ENCODE data around the gene STK25.

Gene STK25

DNA sequence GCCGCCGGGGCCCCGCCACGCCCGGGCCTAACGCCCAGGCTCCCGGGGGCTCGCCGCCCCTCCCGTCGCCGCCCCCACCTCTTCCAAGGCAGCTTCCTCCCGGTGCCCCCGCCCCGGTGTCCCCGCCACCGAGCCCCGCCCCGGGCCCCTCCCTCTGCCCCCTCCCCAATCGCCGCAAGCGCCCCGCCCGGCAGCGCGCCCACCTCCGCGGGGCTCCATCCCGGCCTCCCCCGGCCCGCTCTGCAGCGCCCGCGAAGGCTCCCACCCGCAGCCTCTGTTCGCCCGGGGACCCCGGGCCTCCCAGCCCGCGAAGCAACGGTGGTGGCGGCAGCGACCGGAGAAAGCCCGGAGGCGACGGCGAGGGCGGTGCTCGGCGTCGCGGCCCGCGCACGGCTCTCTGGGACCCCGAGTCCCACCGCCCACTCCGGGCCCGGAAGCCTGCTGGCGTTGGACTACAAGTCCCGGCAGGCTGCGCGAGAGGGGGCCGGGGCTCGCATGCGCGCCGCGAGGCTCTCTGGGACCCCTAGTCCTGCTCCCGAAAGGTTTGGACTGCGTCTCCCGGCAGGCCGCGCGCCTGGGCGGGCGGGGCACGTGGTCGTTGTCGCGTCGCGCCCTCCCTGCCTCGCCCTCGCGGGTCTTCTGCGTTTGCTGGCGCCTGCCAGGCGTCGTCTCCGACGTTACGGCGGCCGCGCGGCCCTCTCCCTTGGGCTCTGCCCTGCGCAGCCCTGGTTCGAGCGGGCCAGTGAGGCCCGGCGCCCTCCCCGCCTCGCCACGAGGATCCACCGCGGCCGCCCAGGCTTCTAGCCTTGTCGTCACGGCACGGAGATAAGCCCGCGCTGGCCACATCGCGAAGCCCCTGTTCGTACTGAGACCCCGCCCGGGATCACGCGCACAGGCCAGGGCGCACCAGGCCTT is at the start of gene STK25:
TSS of gene STK25 (minus strand) at position 345 of the 915 bp plus-strand sequence. CDS start 549 bp downstream, outside the sequence.
- Histone ChIP-seq H3K9ac (ENCODE audit: low read depth in 1 of 2, low read length in 2 of 2) (peak within 1 kb of the TSS; percentile 75 to 81), H3K9me3 (ENCODE audit: control insufficient read depth in 1 of 2, low read length in 2 of 2) (no peaks in the 10 kb centered on the region), H3K36me3 (ENCODE audit: control insufficient read depth in 1 of 2, insufficient read depth in 2 of 2, low read length in 2 of 2) (peaks cover 0 to 8% of the 10 kb centered on the region in 2 donors), H3K27ac (ENCODE audit: low read depth, low read length) (peak within 1 kb of the TSS; percentile 55), H3K4me3 (ENCODE audit: low read depth in 1 of 2, low read length in 2 of 2) (peak within 1 kb of the TSS; percentile 80 to 93), H3K27me3 (ENCODE audit: control insufficient read depth in 1 of 2, insufficient read depth in 2 of 2, low read length in 2 of 2) (no peaks in the 10 kb centered on the region), H3K4me1 (ENCODE audit: control insufficient read depth in 1 of 2, insufficient read depth in 2 of 2, low read length in 2 of 2) (peaks cover 19 to 29% of the 10 kb centered on the region in 2 donors)

DNA sequence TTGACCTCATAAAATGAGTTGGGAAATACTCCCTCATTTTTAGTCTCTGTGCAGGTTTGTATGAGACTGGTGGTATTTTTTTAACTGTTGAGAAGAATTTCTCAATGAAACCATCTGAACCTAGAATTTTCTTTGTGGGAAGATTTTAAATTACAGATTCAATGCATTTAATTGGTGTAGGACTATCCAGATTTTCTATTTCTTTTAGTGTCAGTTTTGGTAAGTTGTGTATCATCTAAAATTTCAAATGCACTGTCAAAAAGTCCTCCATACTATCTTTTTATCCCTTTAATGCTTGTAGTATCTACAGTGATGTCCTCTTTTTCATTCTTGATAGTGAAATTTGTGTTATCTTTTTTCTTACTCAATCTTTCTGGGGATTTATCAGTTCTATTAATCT is 48.4 kb upstream of the STK25 start:
- H3K4me3 ChIP-seq (ENCODE audit: low read depth in 1 of 2, low read length in 2 of 2): no peak overlapping the region
- H3K9me3 ChIP-seq (ENCODE audit: control insufficient read depth in 1 of 2, low read length in 2 of 2): no peaks in the 10 kb centered on the region
- H3K36me3 ChIP-seq (ENCODE audit: control insufficient read depth in 1 of 2, insufficient read depth in 2 of 2, low read length in 2 of 2): no peaks in the 10 kb centered on the region
- no peak overlapping the region for H3K27ac ChIP-seq (ENCODE audit: low read depth, low read length)
- H3K4me1 ChIP-seq (ENCODE audit: control insufficient read depth in 1 of 2, insufficient read depth in 2 of 2, low read length in 2 of 2): peaks cover 9% of the 10 kb centered on the region in 2 donors
- no peak overlapping the region for H3K9ac ChIP-seq (ENCODE audit: low read depth in 1 of 2, low read length in 2 of 2)
- H3K27me3 ChIP-seq (ENCODE audit: control insufficient read depth in 1 of 2, insufficient read depth in 2 of 2, low read length in 2 of 2): peaks cover 0 to 9% of the 10 kb centered on the region in 2 donors

DNA sequence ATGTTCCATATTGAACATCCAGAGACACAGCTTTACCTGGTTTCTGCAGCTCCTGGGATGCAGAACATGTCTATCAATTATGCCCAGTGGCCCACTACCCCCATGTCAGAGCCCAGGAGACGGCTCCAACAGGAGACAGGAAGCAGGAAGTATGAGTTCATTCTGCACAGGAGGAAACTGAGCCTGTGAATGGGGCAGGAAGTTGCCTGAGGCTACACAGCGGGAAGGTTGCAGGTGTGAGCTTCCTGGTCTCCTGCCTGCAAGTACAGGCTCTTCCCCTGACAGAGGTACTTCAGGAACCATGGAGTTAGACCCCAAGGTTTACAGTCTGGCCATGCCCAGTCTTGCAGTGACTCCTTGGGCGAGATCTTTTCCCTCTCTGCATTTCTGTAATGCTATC is 47.3 kb upstream of the STK25 start:
- peaks cover 0 to 9% of the 10 kb centered on the region in 2 donors for H3K27me3 ChIP-seq (ENCODE audit: control insufficient read depth in 1 of 2, insufficient read depth in 2 of 2, low read length in 2 of 2)
- H3K4me3 ChIP-seq (ENCODE audit: low read depth in 1 of 2, low read length in 2 of 2): no peak overlapping the region
- peaks cover 9 to 12% of the 10 kb centered on the region in 2 donors for H3K4me1 ChIP-seq (ENCODE audit: control insufficient read depth in 1 of 2, insufficient read depth in 2 of 2, low read length in 2 of 2)
- H3K27ac ChIP-seq (ENCODE audit: low read depth, low read length): no peak overlapping the region
- no peaks in the 10 kb centered on the region for H3K9me3 ChIP-seq (ENCODE audit: control insufficient read depth in 1 of 2, low read length in 2 of 2)
- H3K36me3 ChIP-seq (ENCODE audit: control insufficient read depth in 1 of 2, insufficient read depth in 2 of 2, low read length in 2 of 2): no peaks in the 10 kb centered on the region
- H3K9ac ChIP-seq (ENCODE audit: low read depth in 1 of 2, low read length in 2 of 2): no peak overlapping the region

DNA sequence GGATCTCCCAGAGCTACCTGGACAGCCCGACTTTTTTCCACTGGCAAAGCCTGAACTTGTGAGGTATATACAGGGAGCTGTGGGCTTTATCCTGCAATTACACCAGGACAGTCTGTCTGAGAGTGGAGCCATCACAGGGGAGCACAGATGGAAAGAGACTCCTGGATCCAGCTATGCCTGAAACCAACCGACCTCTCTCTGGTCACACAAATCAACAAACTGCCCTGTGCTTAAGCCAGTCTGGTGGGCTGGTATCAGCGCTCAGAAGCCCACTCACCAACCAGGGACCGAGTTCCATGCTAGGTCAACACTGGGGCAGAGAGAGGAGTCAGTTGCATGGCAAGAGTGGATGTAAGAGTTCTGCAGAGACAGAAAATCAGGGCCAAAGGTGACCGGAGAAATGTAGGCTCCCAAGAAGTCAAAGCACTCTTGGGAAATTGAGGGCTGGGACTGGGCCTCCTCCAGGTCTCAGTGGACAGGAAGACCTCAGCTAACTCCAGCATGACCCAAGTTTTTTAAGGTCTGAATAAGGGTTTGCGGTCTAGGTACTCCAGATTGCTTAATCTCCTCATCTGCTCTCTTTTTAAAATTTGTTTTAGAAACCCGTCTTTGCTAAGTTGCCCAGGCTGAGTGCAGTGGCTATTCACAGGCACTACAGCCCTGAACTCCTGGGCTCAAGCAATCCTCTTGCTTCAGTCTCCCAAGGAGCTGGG is 46.4 kb upstream of the STK25 start:
- Histone ChIP-seq H3K27me3 (ENCODE audit: control insufficient read depth in 1 of 2, insufficient read depth in 2 of 2, low read length in 2 of 2) (peaks cover 0 to 3% of the 10 kb centered on the region in 2 donors), H3K4me3 (ENCODE audit: low read depth in 1 of 2, low read length in 2 of 2) (no peak overlapping the region), H3K9ac (ENCODE audit: low read depth in 1 of 2, low read length in 2 of 2) (no peak overlapping the region), H3K27ac (ENCODE audit: low read depth, low read length) (no peak overlapping the region), H3K9me3 (ENCODE audit: control insufficient read depth in 1 of 2, low read length in 2 of 2) (no peaks in the 10 kb centered on the region), H3K4me1 (ENCODE audit: control insufficient read depth in 1 of 2, insufficient read depth in 2 of 2, low read length in 2 of 2) (peaks cover 2 to 9% of the 10 kb centered on the region in 2 donors), H3K36me3 (ENCODE audit: control insufficient read depth in 1 of 2, insufficient read depth in 2 of 2, low read length in 2 of 2) (no peaks in the 10 kb centered on the region)

DNA sequence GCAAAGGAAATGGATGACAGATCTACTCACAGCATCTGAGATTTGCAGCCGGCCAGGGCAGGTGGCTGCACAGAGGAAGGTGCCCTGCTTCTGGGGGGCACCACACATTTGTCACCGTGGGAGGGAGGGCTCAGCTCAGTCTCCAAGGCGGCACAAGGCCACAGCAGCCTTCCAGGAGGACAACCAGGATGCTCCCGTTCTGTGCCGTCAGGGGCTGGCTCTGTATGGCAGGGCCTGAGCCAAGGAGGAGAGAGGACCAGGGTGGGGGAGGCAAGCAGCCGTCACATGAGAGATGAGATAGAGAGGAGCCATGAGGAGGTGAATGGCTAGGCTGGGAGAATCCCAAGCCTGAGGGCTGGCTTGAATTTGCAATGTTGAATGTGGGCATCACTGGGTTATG is 45.6 kb upstream of the STK25 start:
- Histone ChIP-seq H3K4me1 (ENCODE audit: control insufficient read depth in 1 of 2, insufficient read depth in 2 of 2, low read length in 2 of 2) (peaks cover 0 to 7% of the 10 kb centered on the region in 2 donors), H3K9ac (ENCODE audit: low read depth in 1 of 2, low read length in 2 of 2) (no peak overlapping the region), H3K9me3 (ENCODE audit: control insufficient read depth in 1 of 2, low read length in 2 of 2) (no peaks in the 10 kb centered on the region), H3K27ac (ENCODE audit: low read depth, low read length) (no peak overlapping the region), H3K36me3 (ENCODE audit: control insufficient read depth in 1 of 2, insufficient read depth in 2 of 2, low read length in 2 of 2) (no peaks in the 10 kb centered on the region), H3K4me3 (ENCODE audit: low read depth in 1 of 2, low read length in 2 of 2) (no peak overlapping the region), H3K27me3 (ENCODE audit: control insufficient read depth in 1 of 2, insufficient read depth in 2 of 2, low read length in 2 of 2) (no peaks in the 10 kb centered on the region)

DNA sequence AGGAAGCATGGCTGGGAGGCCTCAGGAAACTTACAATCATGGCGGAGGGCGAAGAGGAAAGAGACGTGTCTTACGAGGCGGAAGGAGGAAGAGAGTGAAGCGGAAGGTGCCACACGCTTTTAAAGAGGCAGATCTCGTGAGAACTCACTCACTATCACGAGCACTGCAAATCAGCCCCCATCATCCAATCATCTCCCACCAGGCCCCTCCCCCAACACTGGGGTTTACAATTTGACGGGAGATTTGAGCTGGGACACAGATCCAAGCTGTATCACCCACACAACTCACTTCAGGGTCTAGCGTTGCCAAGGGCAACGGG is 45.1 kb upstream of the STK25 start:
- Histone ChIP-seq H3K27me3 (ENCODE audit: control insufficient read depth in 1 of 2, insufficient read depth in 2 of 2, low read length in 2 of 2) (peaks cover 0 to under 1% of the 10 kb centered on the region in 2 donors), H3K9ac (ENCODE audit: low read depth in 1 of 2, low read length in 2 of 2) (no peak overlapping the region), H3K36me3 (ENCODE audit: control insufficient read depth in 1 of 2, insufficient read depth in 2 of 2, low read length in 2 of 2) (no peaks in the 10 kb centered on the region), H3K27ac (ENCODE audit: low read depth, low read length) (no peak overlapping the region), H3K4me1 (ENCODE audit: control insufficient read depth in 1 of 2, insufficient read depth in 2 of 2, low read length in 2 of 2) (peaks cover 0 to 7% of the 10 kb centered on the region in 2 donors), H3K9me3 (ENCODE audit: control insufficient read depth in 1 of 2, low read length in 2 of 2) (no peaks in the 10 kb centered on the region), H3K4me3 (ENCODE audit: low read depth in 1 of 2, low read length in 2 of 2) (no peak overlapping the region)

DNA sequence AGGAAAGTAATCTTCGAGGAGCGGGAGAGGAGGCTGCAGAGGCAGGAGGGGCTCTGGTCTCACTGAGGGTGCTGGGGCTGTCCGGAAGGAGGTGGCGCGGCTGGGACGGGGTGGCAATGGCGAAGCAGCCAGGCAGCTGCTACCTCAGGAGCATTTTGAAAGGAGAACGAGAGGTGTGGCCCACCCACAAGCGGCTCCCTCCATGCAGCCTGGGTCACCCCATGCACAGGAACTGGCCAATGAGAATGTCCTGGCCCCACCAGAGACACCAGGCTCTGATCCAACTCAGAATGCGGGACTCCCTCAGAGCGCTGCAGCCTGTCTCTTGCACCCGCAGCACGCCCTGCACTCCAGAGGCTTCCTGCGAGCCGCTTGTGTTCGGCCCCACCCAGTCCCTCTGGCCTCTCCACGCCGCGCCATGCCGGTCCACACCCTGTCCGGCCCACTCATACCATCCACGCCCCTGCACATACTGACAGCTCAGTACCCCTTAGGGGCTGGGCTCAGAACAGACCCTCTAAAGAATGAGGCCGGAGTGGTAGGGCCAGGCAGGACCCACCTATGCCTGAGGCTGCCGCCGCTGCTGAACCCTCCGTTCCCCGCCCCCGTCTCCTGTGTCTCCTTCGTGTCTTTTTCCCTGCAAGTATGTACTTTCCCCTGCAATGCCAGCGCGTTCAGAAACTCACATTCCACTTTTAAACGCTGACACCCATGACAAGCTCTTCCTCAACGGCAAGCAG is 43.8 kb upstream of the STK25 start:
- peaks cover 3 to 9% of the 10 kb centered on the region in 2 donors for H3K27me3 ChIP-seq (ENCODE audit: control insufficient read depth in 1 of 2, insufficient read depth in 2 of 2, low read length in 2 of 2)
- H3K4me3 ChIP-seq (ENCODE audit: low read depth in 1 of 2, low read length in 2 of 2): no peak overlapping the region
- peaks cover 0 to 7% of the 10 kb centered on the region in 2 donors for H3K4me1 ChIP-seq (ENCODE audit: control insufficient read depth in 1 of 2, insufficient read depth in 2 of 2, low read length in 2 of 2)
- H3K36me3 ChIP-seq (ENCODE audit: control insufficient read depth in 1 of 2, insufficient read depth in 2 of 2, low read length in 2 of 2): no peaks in the 10 kb centered on the region
- no peak overlapping the region for H3K27ac ChIP-seq (ENCODE audit: low read depth, low read length)
- no peaks in the 10 kb centered on the region for H3K9me3 ChIP-seq (ENCODE audit: control insufficient read depth in 1 of 2, low read length in 2 of 2)
- no peak overlapping the region for H3K9ac ChIP-seq (ENCODE audit: low read depth in 1 of 2, low read length in 2 of 2)

DNA sequence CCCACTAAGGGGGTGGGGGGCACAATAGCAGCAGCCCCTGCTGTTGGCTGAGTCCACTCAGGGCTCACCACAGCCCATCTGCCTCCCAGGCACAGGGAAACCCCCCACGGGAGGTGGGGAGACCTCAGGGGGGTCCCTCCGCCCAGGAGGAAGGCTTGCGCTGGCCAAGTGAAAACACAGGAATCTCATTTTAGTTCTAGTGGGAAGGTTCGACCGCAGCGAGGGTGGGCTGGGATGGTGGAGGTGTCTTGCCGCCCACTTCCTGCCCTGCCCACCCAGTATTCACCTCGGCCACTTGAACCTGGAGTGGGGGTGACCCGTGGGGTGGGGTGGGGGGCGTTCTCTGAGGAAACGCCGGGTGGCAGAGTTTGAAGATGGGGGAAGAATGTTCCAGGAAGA is 43.2 kb upstream of the STK25 start:
- peaks cover 7 to 14% of the 10 kb centered on the region in 2 donors for H3K27me3 ChIP-seq (ENCODE audit: control insufficient read depth in 1 of 2, insufficient read depth in 2 of 2, low read length in 2 of 2)
- H3K9me3 ChIP-seq (ENCODE audit: control insufficient read depth in 1 of 2, low read length in 2 of 2): no peaks in the 10 kb centered on the region
- no peak overlapping the region for H3K27ac ChIP-seq (ENCODE audit: low read depth, low read length)
- H3K4me1 ChIP-seq (ENCODE audit: control insufficient read depth in 1 of 2, insufficient read depth in 2 of 2, low read length in 2 of 2): peaks cover 0 to 7% of the 10 kb centered on the region in 2 donors
- H3K36me3 ChIP-seq (ENCODE audit: control insufficient read depth in 1 of 2, insufficient read depth in 2 of 2, low read length in 2 of 2): no peaks in the 10 kb centered on the region
- no peak overlapping the region for H3K4me3 ChIP-seq (ENCODE audit: low read depth in 1 of 2, low read length in 2 of 2)
- no peak overlapping the region for H3K9ac ChIP-seq (ENCODE audit: low read depth in 1 of 2, low read length in 2 of 2)

DNA sequence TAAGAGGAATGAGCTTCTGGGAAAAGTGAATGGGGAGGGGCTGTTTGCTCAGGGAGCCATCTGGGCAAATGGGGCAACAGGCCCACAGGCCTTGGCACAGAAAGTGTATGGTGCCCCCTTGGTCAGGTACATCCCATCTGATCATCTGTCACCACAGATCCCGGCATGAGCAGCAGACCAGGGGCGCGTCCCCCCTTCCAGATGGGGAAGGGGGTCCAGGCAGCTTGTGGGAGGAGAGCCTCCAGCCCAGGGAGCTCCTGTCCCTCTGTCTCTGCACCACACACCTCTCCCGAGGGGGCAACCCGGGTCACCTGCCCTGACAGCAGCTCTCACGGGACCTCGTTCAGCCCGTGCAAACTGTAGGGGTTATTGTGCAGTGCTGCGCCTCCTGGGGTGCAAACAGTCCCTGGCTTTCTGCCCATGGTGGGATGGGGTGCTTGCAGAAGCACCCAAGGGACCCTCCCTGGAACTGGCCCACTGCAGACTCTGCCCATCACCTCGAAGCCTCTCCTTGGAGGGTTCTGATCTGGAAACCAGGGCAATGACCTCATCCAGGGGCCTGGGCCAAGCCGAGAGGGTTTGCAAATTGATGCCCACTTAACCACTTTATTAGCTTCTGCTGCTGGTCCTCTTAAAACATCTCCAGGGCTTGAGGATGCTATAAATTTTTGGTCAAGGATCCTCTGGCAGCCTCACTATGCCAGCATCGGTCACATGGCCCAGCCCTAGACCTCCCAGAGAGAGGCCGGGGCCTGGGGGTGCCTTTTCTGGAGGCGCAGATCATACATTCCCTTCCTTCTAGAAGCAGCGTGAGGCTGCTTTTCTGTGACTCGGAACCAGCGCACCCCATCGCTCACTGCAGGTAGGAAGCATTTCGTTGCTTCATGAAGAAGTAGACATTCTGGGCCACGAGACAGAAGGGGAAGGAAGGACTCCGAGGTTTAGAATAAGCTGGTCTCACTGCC is 42.5 kb upstream of the STK25 start:
- H3K27ac ChIP-seq (ENCODE audit: low read depth, low read length): no peak overlapping the region
- H3K4me3 ChIP-seq (ENCODE audit: low read depth in 1 of 2, low read length in 2 of 2): no peak overlapping the region
- no peaks in the 10 kb centered on the region for H3K36me3 ChIP-seq (ENCODE audit: control insufficient read depth in 1 of 2, insufficient read depth in 2 of 2, low read length in 2 of 2)
- H3K9me3 ChIP-seq (ENCODE audit: control insufficient read depth in 1 of 2, low read length in 2 of 2): no peaks in the 10 kb centered on the region
- H3K27me3 ChIP-seq (ENCODE audit: control insufficient read depth in 1 of 2, insufficient read depth in 2 of 2, low read length in 2 of 2): peaks cover 14 to 20% of the 10 kb centered on the region in 2 donors
- H3K4me1 ChIP-seq (ENCODE audit: control insufficient read depth in 1 of 2, insufficient read depth in 2 of 2, low read length in 2 of 2): peaks cover 0 to 7% of the 10 kb centered on the region in 2 donors
- no peak overlapping the region for H3K9ac ChIP-seq (ENCODE audit: low read depth in 1 of 2, low read length in 2 of 2)

All from duodenal mucosa (tissue), 2 donors.